Measurements from ENCODE around the gene HUWE1.

DNA sequence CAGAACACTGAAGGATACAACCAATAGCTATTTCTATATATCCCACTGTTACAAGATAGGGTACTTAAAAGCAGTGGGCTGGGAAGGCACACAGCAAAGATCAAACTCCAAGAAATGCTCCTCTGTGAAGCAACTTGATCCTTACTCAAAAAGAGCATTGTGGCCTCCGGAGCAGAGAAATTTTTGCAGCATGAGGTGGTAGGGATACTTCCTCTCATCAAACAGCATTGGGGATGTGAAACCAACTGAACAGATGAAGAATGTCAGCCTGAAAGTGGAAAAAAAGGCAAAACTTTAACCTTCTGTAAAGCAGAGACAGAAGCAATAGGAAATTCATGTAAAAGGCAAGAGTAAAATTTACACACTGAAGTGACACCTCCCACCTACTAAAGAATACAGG lies 92.2 kb downstream of the HUWE1 start:
- TF ChIP-seq, protein P1, sequence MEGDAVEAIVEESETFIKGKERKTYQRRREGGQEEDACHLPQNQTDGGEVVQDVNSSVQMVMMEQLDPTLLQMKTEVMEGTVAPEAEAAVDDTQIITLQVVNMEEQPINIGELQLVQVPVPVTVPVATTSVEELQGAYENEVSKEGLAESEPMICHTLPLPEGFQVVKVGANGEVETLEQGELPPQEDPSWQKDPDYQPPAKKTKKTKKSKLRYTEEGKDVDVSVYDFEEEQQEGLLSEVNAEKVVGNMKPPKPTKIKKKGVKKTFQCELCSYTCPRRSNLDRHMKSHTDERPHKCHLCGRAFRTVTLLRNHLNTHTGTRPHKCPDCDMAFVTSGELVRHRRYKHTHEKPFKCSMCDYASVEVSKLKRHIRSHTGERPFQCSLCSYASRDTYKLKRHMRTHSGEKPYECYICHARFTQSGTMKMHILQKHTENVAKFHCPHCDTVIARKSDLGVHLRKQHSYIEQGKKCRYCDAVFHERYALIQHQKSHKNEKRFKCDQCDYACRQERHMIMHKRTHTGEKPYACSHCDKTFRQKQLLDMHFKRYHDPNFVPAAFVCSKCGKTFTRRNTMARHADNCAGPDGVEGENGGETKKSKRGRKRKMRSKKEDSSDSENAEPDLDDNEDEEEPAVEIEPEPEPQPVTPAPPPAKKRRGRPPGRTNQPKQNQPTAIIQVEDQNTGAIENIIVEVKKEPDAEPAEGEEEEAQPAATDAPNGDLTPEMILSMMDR (conservative IDR thresholded peaks at IDR 0.05): no peak
- no peak for TF ChIP-seq EZH2 (IDR thresholded peaks at IDR 0.05; ENCODE audit: low read depth)

Data from PC-9 (cell line).